PC-3 (cell line): Measurements from ENCODE around the gene CHST3. TPM values are rescaled to one million over a fixed set of nuclear protein-coding genes. Genes with fewer than 3 reads are reported as not detected.

ENCODE experiments used
- ATAC-seq: fragments of 200-7000 bp; cut with Tn5 transposase; 2 replicates; pipeline ENCODE4 v1.9.1; 2020; ENCODE audit warnings: mild to moderate bottlenecking, moderate library complexity
- BruUV-seq: library from RNA; stranded (reverse); fragments of 400-500 nt; replicated peaks from 2 replicates; lab custom pipeline; 2021; lab: Mats Ljungman, UMichigan
- CTCF ChIA-PET: fragments of 300-600 bp; sonication (Branson Sonifier 250); formaldehyde crosslinking; loops from one replicate; lab custom pipeline; 2022; ENCODE audit warnings: antibody characterized with exemption; lab: Charles Lee
- POLR2A ChIA-PET: fragments of 300-600 bp; sonication (Branson Sonifier 250); formaldehyde crosslinking; loops from one replicate; lab custom pipeline; 2022; ENCODE audit warnings: antibody characterized with exemption; ENCODE audit not compliant: unreplicated experiment; lab: Charles Lee
- DNase-seq: peaks from one replicate; pipeline ENCODE4 v3.0.0-alpha.2; 2015
- H2AFZ ChIP-seq: fragments of 300-600 bp; sonication (generic); 2 replicates; pipeline ENCODE4 v1.6.0; 2016; ENCODE audit warnings: antibody characterized with exemption, low read length
- H3F3A ChIP-seq: fragments of 300-600 bp; sonication (generic); one replicate; pipeline ENCODE4 v1.6.0; 2017; ENCODE audit warnings: antibody characterized with exemption, low read length, control low read depth, mild to moderate bottlenecking; ENCODE audit not compliant: unreplicated experiment
- H3K27ac ChIP-seq: fragments of 300-600 bp; sonication (generic); 2 replicates; pipeline ENCODE4 v1.5.1; 2016; ENCODE audit warnings: mild to moderate bottlenecking, low read length
- H3K27me3 ChIP-seq: fragments of 300-600 bp; sonication (generic); 2 replicates; pipeline ENCODE4 v1.6.1; 2016; ENCODE audit warnings: low read length, mixed read lengths
- H3K36me3 ChIP-seq: fragments of 300-600 bp; sonication (generic); 2 replicates; pipeline ENCODE4 v1.6.1; 2016; ENCODE audit warnings: low read depth, mixed run types, low read length, mixed read lengths
- H3K4me1 ChIP-seq: fragments of 300-600 bp; sonication (generic); 2 replicates; pipeline ENCODE4 v1.5.1; 2016; ENCODE audit warnings: low read length; ENCODE audit not compliant: insufficient read depth
- H3K4me2 ChIP-seq: fragments of 300-600 bp; sonication (generic); 2 replicates; pipeline ENCODE4 v1.6.0; 2016; ENCODE audit warnings: low read length
- H3K4me3 ChIP-seq: fragments of 300-600 bp; sonication (generic); 2 replicates; pipeline ENCODE4 v1.5.1; 2016; ENCODE audit warnings: mild to moderate bottlenecking, low read length, mixed read lengths
- H3K79me2 ChIP-seq: fragments of 300-600 bp; sonication (generic); 2 replicates; pipeline ENCODE4 v1.6.1; 2017; ENCODE audit warnings: low read length, mixed read lengths
- H3K9ac ChIP-seq: fragments of 300-600 bp; sonication (generic); 2 replicates; pipeline ENCODE4 v1.6.0; 2016; ENCODE audit warnings: mild to moderate bottlenecking, low read length
- H3K9me2 ChIP-seq: fragments of 300-600 bp; sonication (generic); replicated peaks from 2 replicates; pipeline ENCODE4 v1.6.1; 2016; ENCODE audit warnings: mixed run types, low read length, mixed read lengths
- H3K9me3 ChIP-seq: fragments of 300-600 bp; sonication (generic); 2 replicates; pipeline ENCODE4 v1.6.1; 2016; ENCODE audit warnings: low read length, mixed read lengths
- H4K20me1 ChIP-seq: fragments of 300-600 bp; sonication (generic); 2 replicates; pipeline ENCODE4 v1.6.1; 2016; ENCODE audit warnings: low read length, mixed read lengths
- CTCF ChIP-seq: fragments of 300-600 bp; sonication (generic); conservative IDR thresholded peaks from 2 replicates; pipeline ENCODE4 v1.5.1; 2017; ENCODE audit warnings: antibody characterized with exemption, low read depth, mild to moderate bottlenecking, low read length
- EZH2 ChIP-seq: fragments of 300-600 bp; sonication (generic); IDR thresholded peaks from one replicate; pipeline ENCODE4 v1.6.1; 2017; ENCODE audit warnings: antibody characterized with exemption, mild to moderate bottlenecking, low read length; ENCODE audit not compliant: unreplicated experiment
- EZH2phosphoT487 ChIP-seq: fragments of 300-600 bp; sonication (generic); IDR thresholded peaks from 2 replicates; pipeline ENCODE4 v1.6.1; 2018; ENCODE audit warnings: mild to moderate bottlenecking, antibody characterized with exemption, low read length, borderline replicate concordance
- intact Hi-C: fragments of 100-400 bp; cut with micrococcal nuclease; formaldehyde crosslinking; loops from 2 replicates; pipeline ENCODE4 v1.9.0; 2023
- total RNA-seq: library from RNA; depleted of rRNA; stranded (reverse); fragments of >200 nt; gene quantifications from 2 replicates; pipeline ENCODE4 v1.2.3, GENCODE V29; 2014

CHST3 gene
- total RNA-seq, 1 experiment from 2014 or later, result 12.7 TPM

DNA sequence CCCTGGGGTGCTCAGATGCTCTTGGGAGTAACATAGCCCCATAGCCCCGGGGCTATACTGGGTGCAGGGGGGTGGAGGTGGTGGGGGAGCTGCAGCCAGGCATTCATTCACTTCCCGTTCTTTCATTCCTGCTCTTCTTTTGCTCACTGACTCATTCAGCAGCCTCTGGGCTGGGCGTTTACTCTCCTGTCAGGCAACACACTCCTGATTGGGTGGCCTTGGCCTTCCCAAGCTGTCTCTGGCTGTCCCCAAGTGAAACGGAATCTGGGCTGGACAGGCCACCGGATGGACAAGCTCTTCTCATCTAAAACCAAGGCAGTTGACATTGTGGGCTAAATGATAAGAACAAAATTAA, 34.6 kb downstream of the CHST3 start:
- intact Hi-C loops, result no loop called here
- Histone ChIP-seq H3K4me2 (peak overlapping the region; percentile 71), H3F3A (no peaks in the 10 kb centered on the region), H3K9me2 (no peaks in the 10 kb centered on the region), H3K4me3 (peak overlapping the region; percentile 29), H3K9ac (0 out of 2 replicates have a peak overlapping the region, but pooled peaks have one; percentile 29), H3K36me3 (no peaks in the 10 kb centered on the region), H4K20me1 (no peaks in the 10 kb centered on the region), H2AFZ (peak overlapping the region; percentile 24), H3K27ac (peak overlapping the region; percentile 87), H3K79me2 (peaks cover 55% of the 10 kb centered on the region), H3K9me3 (no peaks in the 10 kb centered on the region), H3K27me3 (no peaks in the 10 kb centered on the region), H3K4me1 (peaks cover 20% of the 10 kb centered on the region)
- BruUV-seq, result no TSS peak
- DNase-seq (peak; percentile 86), ATAC-seq (peak; percentile 96)
- ChIA-PET POLR2A (no interaction called here), CTCF (interaction anchor here (0.7 to 1.7 kb wide), 3 partner anchors 43 to 83 kb away, joined by 3 to 6 read pairs (median 4); no protein-coding TSS in a partner anchor)
- TF ChIP-seq CTCF (no peak), EZH2phosphoT487 (no peak), EZH2 (no peak)

- H2AFZ ChIP-seq, result no peak overlapping the region
- DNase-seq, result no peak
- no peak for ATAC-seq
- peaks cover 51% of the 10 kb centered on the region for H3K79me2 ChIP-seq
- intact Hi-C loops, result no loop called here
- H3K27me3 ChIP-seq, result no peaks in the 10 kb centered on the region
- no peak for TF ChIP-seq EZH2
- TF ChIP-seq CTCF, result no peak
- no peak for TF ChIP-seq EZH2phosphoT487
- peaks cover 20% of the 10 kb centered on the region for H3K4me1 ChIP-seq
- H3K27ac ChIP-seq, result peak overlapping the region; percentile 87
- H3K9me2 ChIP-seq, result no peaks in the 10 kb centered on the region
- H3K4me2 ChIP-seq, result peak overlapping the region; percentile 71
- POLR2A ChIA-PET, result no interaction called here
- H3K36me3 ChIP-seq, result no peaks in the 10 kb centered on the region
- no peak overlapping the region for H3K4me3 ChIP-seq
- H3K9ac ChIP-seq, result 0 out of 2 replicates have a peak overlapping the region, but pooled peaks have one; percentile 29
- CTCF ChIA-PET, result interaction anchor here (0.7 to 1.7 kb wide), 3 partner anchors 43 to 83 kb away, joined by 3 to 6 read pairs (median 4); no protein-coding TSS in a partner anchor
- H4K20me1 ChIP-seq, result no peaks in the 10 kb centered on the region
- no TSS peak for BruUV-seq
- no peaks in the 10 kb centered on the region for H3K9me3 ChIP-seq
- H3F3A ChIP-seq, result no peaks in the 10 kb centered on the region
Measured at GRCh38 chr10:71999360-72000072, 35.3 kb downstream of the CHST3 start.
